Large intestine (tissue), 3 donors: ENCODE data around the gene UNC5B. TPM values are rescaled to one million over a fixed set of nuclear protein-coding genes. Genes with fewer than 3 reads are reported as not detected.

ENCODE experiments used
- DNase-seq, 2 donors: peaks; one replicate each; pipeline versions ENCODE4 v3.0.0 to v3.0.0-alpha.2; 2013
- H3K27ac ChIP-seq: one replicate; pipeline ENCODE4 v1.5.1; 2013; ENCODE audit warnings: low read length
- H3K27me3 ChIP-seq: 2 replicates; pipeline ENCODE4 v1.6.1; 2013; ENCODE audit warnings: low read length; ENCODE audit not compliant: control insufficient read depth, insufficient read depth
- H3K36me3 ChIP-seq: 2 replicates; pipeline ENCODE4 v1.6.1; 2013; ENCODE audit warnings: low read length; ENCODE audit not compliant: control insufficient read depth, insufficient read depth
- H3K4me1 ChIP-seq: one replicate; pipeline ENCODE4 v1.6.1; 2013; ENCODE audit warnings: low read length; ENCODE audit not compliant: control insufficient read depth, insufficient read depth
- H3K4me3 ChIP-seq: one replicate; pipeline ENCODE4 v1.5.1; 2013; ENCODE audit warnings: low read length
- H3K9me3 ChIP-seq: one replicate; pipeline ENCODE4 v1.6.1; 2013; ENCODE audit warnings: mild to moderate bottlenecking, low read depth, low read length, moderate library complexity; ENCODE audit not compliant: control insufficient read depth
- WGBS: methylation state at CpG from one replicate; pipeline ENCODE4 v1.1.5; 2013; ENCODE audit warnings: low lambda C conversion rate; ENCODE audit not compliant: insufficient coverage; 5-methylcytosine and 5-hydroxymethylcytosine counted together
- polyA plus RNA-seq: library from polyadenylated mRNA; unstranded; fragments of 120-200 nt; gene quantifications from one replicate; pipeline ENCODE4 v1.2.1, GENCODE V29; 2013

Gene UNC5B
- polyA plus RNA-seq, 1 donor: 10.5 TPM

DNA sequence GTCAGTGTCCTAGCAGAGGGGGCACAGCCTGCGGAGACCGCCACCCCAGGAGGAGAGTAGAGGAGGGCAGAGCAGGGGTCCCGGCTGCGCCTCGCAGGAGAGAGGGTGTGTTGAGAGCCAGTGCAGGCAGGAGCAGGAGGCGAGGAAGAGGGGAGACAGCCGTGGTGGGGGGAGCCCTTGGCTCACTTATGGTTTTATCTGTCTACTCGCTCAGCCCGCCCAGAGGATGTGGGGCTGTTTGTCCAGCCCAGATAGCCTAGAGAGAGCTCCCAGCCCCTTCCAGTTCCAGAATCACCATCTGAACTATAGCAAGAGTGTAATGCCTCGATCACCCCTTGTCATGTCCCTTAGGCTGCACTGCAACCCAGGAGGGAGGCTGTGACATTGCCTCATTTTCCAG lies 133.3 kb downstream of the UNC5B start:
- H3K4me1 ChIP-seq: peaks cover 47% of the 10 kb centered on the region
- no CpG with 5 or more reads among the region's 10 CpGs for WGBS

DNA sequence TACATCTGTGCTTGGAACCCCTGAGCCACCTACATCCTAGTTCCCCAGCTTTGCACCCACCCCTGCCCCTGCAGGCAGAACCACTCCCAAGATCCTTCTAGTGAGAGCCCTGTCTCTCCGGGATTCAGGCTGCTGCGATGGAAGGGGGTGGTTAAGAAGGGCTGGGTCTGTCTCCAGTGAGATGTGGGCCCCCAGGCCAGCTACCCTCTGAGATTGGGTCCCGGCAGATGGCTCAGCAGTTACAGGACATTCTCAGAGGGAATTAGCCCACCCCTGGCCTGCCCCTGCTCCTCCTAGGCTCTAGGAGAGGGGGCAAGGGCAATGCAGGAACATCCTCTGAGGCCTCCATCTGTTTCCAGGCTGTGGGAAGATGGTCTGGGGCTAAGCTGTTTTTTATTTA lies 134.4 kb downstream of the UNC5B start:
- Histone ChIP-seq H3K4me3 (no peak overlapping the region), H3K27ac (no peak overlapping the region), H3K4me1 (peaks cover 36% of the 10 kb centered on the region), H3K9me3 (no peaks in the 10 kb centered on the region), H3K36me3 (peaks cover 6% of the 10 kb centered on the region), H3K27me3 (no peaks in the 10 kb centered on the region)
- WGBS: no CpG with 5 or more reads among the region's 3 CpGs
- DNase-seq: no peak

More for the DNA sequence above, 133.3 kb downstream of the UNC5B start:
- H3K9me3 ChIP-seq: no peaks in the 10 kb centered on the region
- no peaks in the 10 kb centered on the region for H3K27me3 ChIP-seq
- H3K36me3 ChIP-seq: peaks cover 5% of the 10 kb centered on the region
- H3K4me3 ChIP-seq: no peak overlapping the region
- no peak for DNase-seq
- no peak overlapping the region for H3K27ac ChIP-seq

- Histone ChIP-seq H3K36me3 (peaks cover 12% of the 10 kb centered on the region), H3K4me1 (peaks cover 26% of the 10 kb centered on the region), H3K4me3 (no peak overlapping the region), H3K27me3 (no peaks in the 10 kb centered on the region), H3K27ac (no peak overlapping the region), H3K9me3 (no peaks in the 10 kb centered on the region)
- DNase-seq: no peak
- WGBS: no CpG with 5 or more reads among the region's 14 CpGs
These were observed 135.4 kb downstream of the UNC5B start for GRCh38 chr10:71347587-71348395.

DNA sequence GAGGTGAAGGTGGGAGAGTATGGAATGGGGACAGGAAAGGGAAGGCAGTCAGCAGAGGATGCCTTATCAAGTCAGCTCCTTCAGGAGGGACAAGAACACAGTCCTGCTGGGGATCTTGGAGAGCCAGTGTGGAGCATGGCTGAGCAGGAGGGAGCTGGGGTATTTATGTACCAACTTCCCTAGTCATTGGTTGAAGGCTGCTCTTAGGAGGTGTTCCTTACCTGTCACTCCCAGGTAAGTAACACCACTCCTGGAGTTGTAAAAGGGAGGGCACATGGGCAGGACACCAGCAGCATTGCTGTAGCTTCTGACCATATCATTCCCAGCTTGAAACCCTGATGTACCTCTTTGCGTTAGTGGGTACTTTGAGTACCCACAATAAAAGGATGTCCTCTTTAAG lies 136.5 kb downstream of the UNC5B start:
- no peak overlapping the region for H3K27ac ChIP-seq
- no peaks in the 10 kb centered on the region for H3K27me3 ChIP-seq
- H3K4me1 ChIP-seq: peaks cover 15% of the 10 kb centered on the region
- no CpG with 5 or more reads among the region's 1 CpG for WGBS
- H3K9me3 ChIP-seq: no peaks in the 10 kb centered on the region
- no peak overlapping the region for H3K4me3 ChIP-seq
- DNase-seq: no peak
- H3K36me3 ChIP-seq: peaks cover 15% of the 10 kb centered on the region

DNA sequence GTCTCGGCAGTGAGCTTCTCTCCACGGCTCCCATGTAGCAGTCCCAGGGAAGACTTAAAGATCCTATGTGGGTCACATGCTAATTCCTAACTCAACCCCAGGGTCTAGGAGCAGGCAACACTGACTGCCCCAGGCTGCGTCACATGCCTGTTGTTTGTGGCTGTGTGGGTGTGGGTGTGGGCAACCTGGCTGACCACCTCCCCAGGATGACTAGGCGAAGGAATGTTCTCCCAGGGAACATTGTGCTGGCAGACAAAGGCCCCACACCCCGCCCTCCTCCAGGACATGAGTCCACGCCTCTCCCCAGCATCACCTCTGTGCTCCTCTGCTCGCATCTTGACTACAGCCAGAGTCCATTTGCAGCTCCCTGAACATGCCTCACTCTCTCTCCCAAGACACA lies 137.0 kb downstream of the UNC5B start:
- no peak for DNase-seq
- Histone ChIP-seq H3K4me1 (peaks cover 10% of the 10 kb centered on the region), H3K27ac (no peak overlapping the region), H3K4me3 (no peak overlapping the region), H3K9me3 (no peaks in the 10 kb centered on the region), H3K36me3 (peaks cover 20% of the 10 kb centered on the region), H3K27me3 (no peaks in the 10 kb centered on the region)
- no CpG with 5 or more reads among the region's 7 CpGs for WGBS

DNA sequence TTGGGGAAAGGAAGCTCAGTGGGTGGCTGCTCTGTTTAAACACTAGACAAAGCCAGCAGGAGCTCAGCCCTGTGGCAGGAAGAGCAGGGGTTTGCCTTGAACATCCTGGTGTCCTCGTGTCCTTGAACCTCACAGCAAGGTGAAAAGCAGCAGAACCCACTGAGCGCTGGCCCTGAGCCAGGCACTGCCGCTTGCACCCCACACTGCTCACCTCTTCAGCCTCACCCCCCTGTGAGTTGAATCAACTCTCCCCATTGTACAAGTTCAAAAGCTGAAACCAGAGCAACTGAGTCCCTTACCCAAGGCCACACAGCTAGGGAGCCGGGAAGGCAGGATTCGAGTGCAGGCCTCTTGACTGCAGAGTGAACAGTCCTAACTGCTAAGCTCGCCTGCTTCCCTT lies 138.7 kb downstream of the UNC5B start:
- Histone ChIP-seq H3K4me1 (no peaks in the 10 kb centered on the region), H3K27ac (no peak overlapping the region), H3K36me3 (peaks cover 31% of the 10 kb centered on the region), H3K27me3 (no peaks in the 10 kb centered on the region), H3K4me3 (no peak overlapping the region), H3K9me3 (no peaks in the 10 kb centered on the region)
- no CpG with 5 or more reads among the region's 6 CpGs for WGBS
- DNase-seq: no peak

- Histone ChIP-seq H3K27ac (no peak overlapping the region), H3K9me3 (no peaks in the 10 kb centered on the region), H3K4me1 (no peaks in the 10 kb centered on the region), H3K4me3 (no peak overlapping the region), H3K36me3 (peaks cover 38% of the 10 kb centered on the region), H3K27me3 (no peaks in the 10 kb centered on the region)
- WGBS: no CpG with 5 or more reads among the region's 14 CpGs
- no peak for DNase-seq
These were observed 139.4 kb downstream of the UNC5B start for GRCh38 chr10:71351628-71352319.

Other genes starting within 250 kb of the UNC5B start
- 16.2 TPM for gene SLC29A3, start 106.7 kb downstream of the UNC5B start, polyA plus RNA-seq
- gene CDH23, start 184.3 kb downstream of the UNC5B start, polyA plus RNA-seq: 1.7 TPM